Liver (tissue), 9 donors: ENCODE measurements around the gene ANKDD1B. TPM values are rescaled to one million over a fixed set of nuclear protein-coding genes. Genes with fewer than 3 reads are reported as not detected.

Experiments used
- DNase-seq: peaks from one replicate; pipeline ENCODE4 v3.0.0-alpha.2; 2017; ENCODE audit warnings: low spot score
- H3K27ac ChIP-seq, 2 donors: one replicate each; pipeline ENCODE4 v1.7.0; 2013; ENCODE audit warnings: inconsistent platforms in 2 of 2, low read length in 2 of 2, control low read depth in 1 of 2, low read depth in 1 of 2, mild to moderate bottlenecking in 1 of 2
- H3K27me3 ChIP-seq, 4 donors: one replicate each; pipeline versions ENCODE4 v1.6.1 to v1.7.0; 2013; ENCODE audit warnings: low read length in 3 of 4, inconsistent platforms in 1 of 4, mild to moderate bottlenecking in 1 of 4, moderate library complexity in 1 of 4; ENCODE audit not compliant: control insufficient read depth in 4 of 4, insufficient read depth in 4 of 4
- H3K36me3 ChIP-seq, 4 donors: one replicate each; pipeline versions ENCODE4 v1.6.1 to v1.7.0; 2013; ENCODE audit warnings: low read length in 3 of 4, mild to moderate bottlenecking in 3 of 4, low read depth in 1 of 4, moderate library complexity in 1 of 4; ENCODE audit not compliant: control insufficient read depth in 4 of 4, insufficient read depth in 3 of 4
- H3K4me1 ChIP-seq, 4 donors: one replicate each; pipeline versions ENCODE4 v1.6.1 to v1.7.0; 2013; ENCODE audit warnings: low read length in 3 of 4, mild to moderate bottlenecking in 3 of 4, moderate library complexity in 1 of 4; ENCODE audit not compliant: control insufficient read depth in 4 of 4, insufficient read depth in 4 of 4
- H3K4me3 ChIP-seq, 3 donors: one replicate each; pipeline versions ENCODE4 v1.6.1 to v1.7.0; 2013; ENCODE audit warnings: low read length in 3 of 3, control low read depth in 1 of 3, low read depth in 1 of 3, mild to moderate bottlenecking in 1 of 3
- H3K9ac ChIP-seq, 2 donors: one replicate each; pipeline ENCODE4 v1.7.0; 2013; ENCODE audit warnings: low read length in 2 of 2, mild to moderate bottlenecking in 2 of 2, moderate library complexity in 2 of 2, control low read depth in 1 of 2, low read depth in 1 of 2
- H3K9me3 ChIP-seq, 4 donors: one replicate each; pipeline versions ENCODE4 v1.6.1 to v1.7.0; 2013; ENCODE audit warnings: low read length in 3 of 4; ENCODE audit not compliant: control insufficient read depth in 4 of 4
- ATF3 ChIP-seq: IDR thresholded peaks from 2 replicates; pipeline ENCODE4 v1.6.1; 2016; ENCODE audit warnings: antibody characterized with exemption
- CTCF ChIP-seq: fragments of 150-350 bp; IDR thresholded peaks from 2 replicates; pipeline ENCODE4 v1.5.1; 2017; ENCODE audit warnings: improper control_type of control experiment, low read depth, low read length; ENCODE audit not compliant: missing input control
- EGR1 ChIP-seq, 2 donors: IDR thresholded peaks; 2 replicates each; pipeline ENCODE4 v1.6.1; 2016 to 2018; ENCODE audit warnings: antibody characterized with exemption in 2 of 2, low read depth in 2 of 2
- FOXA1 ChIP-seq: IDR thresholded peaks from 2 replicates; pipeline ENCODE4 v1.6.1; 2016; ENCODE audit warnings: antibody characterized with exemption
- FOXA2 ChIP-seq: IDR thresholded peaks from 2 replicates; pipeline ENCODE4 v1.6.1; 2016; ENCODE audit warnings: antibody characterized with exemption
- GABPA ChIP-seq, 2 donors: IDR thresholded peaks in 1 of 2; conservative IDR thresholded peaks in 1 of 2; 2 replicates each; pipeline ENCODE4 v1.6.1; 2016; ENCODE audit warnings: antibody characterized with exemption in 2 of 2, mild to moderate bottlenecking in 1 of 2, moderate library complexity in 1 of 2
- HNF4A ChIP-seq, 2 donors: conservative IDR thresholded peaks; 2 replicates each; pipeline ENCODE4 v1.6.1; 2016; ENCODE audit warnings: antibody characterized with exemption in 2 of 2, mild to moderate bottlenecking in 2 of 2
- HNF4G ChIP-seq: IDR thresholded peaks from 2 replicates; pipeline ENCODE4 v1.6.1; 2016; ENCODE audit warnings: antibody characterized with exemption
- JUND ChIP-seq, 2 donors: IDR thresholded peaks; 2 replicates each; pipeline ENCODE4 v1.6.1; 2016; ENCODE audit warnings: antibody characterized with exemption in 2 of 2
- NR2F2 ChIP-seq: IDR thresholded peaks from 2 replicates; pipeline ENCODE4 v1.6.1; 2016; ENCODE audit warnings: antibody characterized with exemption
- RAD21 ChIP-seq, 2 donors: IDR thresholded peaks; 2 replicates each; pipeline ENCODE4 v1.6.1; 2016; ENCODE audit warnings: antibody characterized with exemption in 2 of 2, mild to moderate bottlenecking in 2 of 2
- REST ChIP-seq: IDR thresholded peaks from 2 replicates; pipeline ENCODE4 v1.6.1; 2016; ENCODE audit warnings: antibody characterized with exemption, mild to moderate bottlenecking
- RXRA ChIP-seq, 2 donors: IDR thresholded peaks; 2 replicates each; pipeline ENCODE4 v1.6.1; 2017 to 2018; ENCODE audit warnings: antibody characterized with exemption in 2 of 2, mild to moderate bottlenecking in 1 of 2
- SP1 ChIP-seq: IDR thresholded peaks from 2 replicates; pipeline ENCODE4 v1.6.1; 2018; ENCODE audit warnings: antibody characterized with exemption, mild to moderate bottlenecking
- TAF1 ChIP-seq: conservative IDR thresholded peaks from 2 replicates; pipeline ENCODE4 v1.6.1; 2016; ENCODE audit warnings: antibody characterized with exemption, mild to moderate bottlenecking
- YY1 ChIP-seq: IDR thresholded peaks from 2 replicates; pipeline ENCODE4 v1.6.1; 2016; ENCODE audit warnings: antibody characterized with exemption, mild to moderate bottlenecking
- ZBTB33 ChIP-seq: IDR thresholded peaks from 2 replicates; pipeline ENCODE4 v1.6.1; 2016; ENCODE audit warnings: antibody characterized with exemption
- polyA plus RNA-seq, 2 donors: library from polyadenylated mRNA; stranded (reverse) in 1 of 2; unstranded in 1 of 2; fragments of 200-250 nt in 1 of 2; fragments of >200 nt in 1 of 2; fragmentation: Nextera tagmentation in 1 of 2; extraction: Ambion mirVana in 1 of 2; gene quantifications; one replicate each; pipeline versions ENCODE4 v1.2.1 to v1.2.3, GENCODE V29; 2013 to 2015
- total RNA-seq, 2 donors: library from RNA; depleted of rRNA; stranded (reverse); fragments of >200 nt; gene quantifications; one replicate each; pipeline ENCODE4 v1.2.3, GENCODE V29; 2014
- donor health status: healthy.
- donor health status: healthy.
- donor health status: healthy.
- donor health status: healthy.
- donor health status: healthy.

Gene ANKDD1B
- total and polyA plus RNA-seq, 4 donors = 0.05 to 1.4 (median 0.52) TPM

- no peak for TF ChIP-seq ZBTB33
- TF ChIP-seq GABPA (IDR thresholded peaks at IDR 0.05 in 1 of 2, conservative IDR thresholded peaks at IDR 0.05 in 1 of 2) = no peak
- TF ChIP-seq JUND (IDR thresholded peaks at IDR 0.05) = peak in 1 of 2 donors; percentile 30
- TF ChIP-seq YY1 = no peak
- no peak for TF ChIP-seq HNF4G
- TF ChIP-seq ATF3 = no peak
- no peak for TF ChIP-seq TAF1
- peak in 1 of 2 donors; percentile 50 for TF ChIP-seq RXRA (IDR thresholded peaks at IDR 0.05)
- peak; percentile 20 to 53 for TF ChIP-seq HNF4A (conservative IDR thresholded peaks at IDR 0.05)
- TF ChIP-seq SP1 = no peak
- no peak for TF ChIP-seq CTCF
Measured at GRCh38 chr5:75622564-75622963, 11.3 kb downstream of the ANKDD1B start (continued).

- H3K9me3 ChIP-seq = no peaks in the 10 kb centered on the region
- H3K4me1 ChIP-seq = peaks cover 5 to 19% (median 9%) of the 10 kb centered on the region in 4 donors
- H3K27me3 ChIP-seq = no peaks in the 10 kb centered on the region
- H3K36me3 ChIP-seq = no peaks in the 10 kb centered on the region
- H3K4me3 ChIP-seq = no peak overlapping the region
- DNase-seq = no peak
- H3K9ac ChIP-seq = no peak overlapping the region
- TF ChIP-seq FOXA2 = no peak
- H3K27ac ChIP-seq = no peak overlapping the region
Measured at GRCh38 chr5:75623846-75624245, 12.6 kb downstream of the ANKDD1B start.

- Histone ChIP-seq H3K27ac (no peak overlapping the region), H3K9me3 (no peaks in the 10 kb centered on the region), H3K27me3 (no peaks in the 10 kb centered on the region), H3K4me3 (no peak overlapping the region), H3K4me1 (peaks cover 0 to 8% (median 5%) of the 10 kb centered on the region in 4 donors), H3K36me3 (no peaks in the 10 kb centered on the region), H3K9ac (no peak overlapping the region)
- DNase-seq = no peak
- TF ChIP-seq ATF3 (no peak), SP1 (no peak), RXRA (IDR thresholded peaks at IDR 0.05) (no peak), FOXA1 (no peak), YY1 (no peak), GABPA (IDR thresholded peaks at IDR 0.05 in 1 of 2, conservative IDR thresholded peaks at IDR 0.05 in 1 of 2) (no peak), NR2F2 (no peak), JUND (IDR thresholded peaks at IDR 0.05) (no peak), REST (no peak), RAD21 (IDR thresholded peaks at IDR 0.05) (no peak), EGR1 (IDR thresholded peaks at IDR 0.05; ENCODE audit: low read depth in 2 of 2) (no peak), ZBTB33 (no peak), HNF4G (no peak), HNF4A (conservative IDR thresholded peaks at IDR 0.05) (no peak)
Measured at GRCh38 chr5:75626959-75627358, 15.7 kb downstream of the ANKDD1B start.
